ENCODE data around the gene EHHADH.

DNA sequence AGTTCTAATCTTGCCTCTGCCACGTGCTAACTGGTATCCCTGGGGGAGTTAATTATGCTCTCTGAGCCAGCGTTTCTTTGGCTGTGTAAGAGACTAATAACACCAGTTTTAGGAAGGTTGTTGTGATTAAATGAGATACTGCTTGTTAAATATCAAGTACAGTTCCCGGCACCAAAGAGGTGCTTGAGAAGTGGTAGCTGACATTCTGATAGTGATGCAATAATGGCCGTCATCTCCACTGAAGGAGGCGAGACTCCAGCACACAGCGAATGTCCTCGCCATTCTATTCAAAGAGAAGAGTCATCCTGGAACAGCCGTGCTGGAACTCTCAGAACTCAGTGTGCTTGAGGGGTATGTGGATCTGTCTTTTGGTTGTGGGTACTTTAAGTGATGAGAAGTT is 91.2 kb downstream of the EHHADH start:
- TF ChIP-seq POLR2AphosphoS5 (IDR thresholded peaks at IDR 0.05; ENCODE audit: borderline replicate concordance, low read depth, low read length), result no peak
- no peak for TF ChIP-seq EZH2 (IDR thresholded peaks at IDR 0.05)
- no peak for TF ChIP-seq FOXP2 (optimal IDR thresholded peaks at IDR 0.05; ENCODE audit: control extremely low read depth, extremely low read length, insufficient read depth)

All from SK-N-MC (cell line).